ENCODE measurements around the gene SCN8A. TPM values are rescaled to one million over a fixed set of nuclear protein-coding genes. Genes with fewer than 3 reads are reported as not detected.
A peak's percentile ranks its signal among the peaks of the same experiment; 100 is the strongest.

SCN8A gene
- total and polyA plus RNA-seq, 8 donors: 0.26 to 3.3 (median 1.3) TPM

DNA sequence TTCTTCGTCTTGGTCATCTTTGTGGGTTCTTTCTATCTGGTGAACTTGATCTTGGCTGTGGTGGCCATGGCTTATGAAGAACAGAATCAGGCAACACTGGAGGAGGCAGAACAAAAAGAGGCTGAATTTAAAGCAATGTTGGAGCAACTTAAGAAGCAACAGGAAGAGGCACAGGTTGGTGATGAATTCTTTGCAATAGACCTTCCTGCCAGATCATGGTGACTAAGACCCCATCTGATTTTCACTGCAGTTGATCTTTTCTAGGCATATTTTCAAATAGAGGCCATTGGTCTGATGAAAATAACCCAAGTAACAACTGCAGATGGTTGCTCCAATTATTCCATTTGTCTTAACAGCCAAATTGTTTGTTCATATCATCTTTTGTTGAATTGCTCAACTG is 114.4 kb downstream of the SCN8A start:
- H3K9me3 ChIP-seq: no peaks in the 10 kb centered on the region
- TF ChIP-seq, protein P1, sequence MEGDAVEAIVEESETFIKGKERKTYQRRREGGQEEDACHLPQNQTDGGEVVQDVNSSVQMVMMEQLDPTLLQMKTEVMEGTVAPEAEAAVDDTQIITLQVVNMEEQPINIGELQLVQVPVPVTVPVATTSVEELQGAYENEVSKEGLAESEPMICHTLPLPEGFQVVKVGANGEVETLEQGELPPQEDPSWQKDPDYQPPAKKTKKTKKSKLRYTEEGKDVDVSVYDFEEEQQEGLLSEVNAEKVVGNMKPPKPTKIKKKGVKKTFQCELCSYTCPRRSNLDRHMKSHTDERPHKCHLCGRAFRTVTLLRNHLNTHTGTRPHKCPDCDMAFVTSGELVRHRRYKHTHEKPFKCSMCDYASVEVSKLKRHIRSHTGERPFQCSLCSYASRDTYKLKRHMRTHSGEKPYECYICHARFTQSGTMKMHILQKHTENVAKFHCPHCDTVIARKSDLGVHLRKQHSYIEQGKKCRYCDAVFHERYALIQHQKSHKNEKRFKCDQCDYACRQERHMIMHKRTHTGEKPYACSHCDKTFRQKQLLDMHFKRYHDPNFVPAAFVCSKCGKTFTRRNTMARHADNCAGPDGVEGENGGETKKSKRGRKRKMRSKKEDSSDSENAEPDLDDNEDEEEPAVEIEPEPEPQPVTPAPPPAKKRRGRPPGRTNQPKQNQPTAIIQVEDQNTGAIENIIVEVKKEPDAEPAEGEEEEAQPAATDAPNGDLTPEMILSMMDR (IDR thresholded peaks at IDR 0.05): no peak
- no peak for ATAC-seq
- no peak overlapping the region for H3K4me3 ChIP-seq
- no peak for DNase-seq
- H3K4me1 ChIP-seq: no peaks in the 10 kb centered on the region
- no peak overlapping the region for H3K27ac ChIP-seq
- no peaks in the 10 kb centered on the region for H3K27me3 ChIP-seq
- intact Hi-C loops (cut with DNase I): no loop called here
- no peaks in the 10 kb centered on the region for H3K36me3 ChIP-seq

DNA sequence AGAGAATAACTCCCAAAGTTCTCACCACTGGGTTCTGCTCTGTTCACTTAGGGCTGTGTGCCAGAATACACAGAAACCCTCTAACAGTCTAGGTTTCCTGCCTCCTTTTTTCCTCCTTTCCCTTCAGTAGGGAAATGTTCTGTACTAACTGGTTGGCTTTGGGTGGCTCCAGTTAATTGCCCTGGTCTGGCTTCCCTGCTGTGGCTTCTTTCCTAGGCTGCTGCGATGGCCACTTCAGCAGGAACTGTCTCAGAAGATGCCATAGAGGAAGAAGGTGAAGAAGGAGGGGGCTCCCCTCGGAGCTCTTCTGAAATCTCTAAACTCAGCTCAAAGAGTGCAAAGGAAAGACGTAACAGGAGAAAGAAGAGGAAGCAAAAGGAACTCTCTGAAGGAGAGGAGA is 115.2 kb downstream of the SCN8A start:
- intact Hi-C loops (cut with DNase I): no loop called here
- no peaks in the 10 kb centered on the region for H3K9me3 ChIP-seq
- no peaks in the 10 kb centered on the region for H3K27me3 ChIP-seq
- no peaks in the 10 kb centered on the region for H3K36me3 ChIP-seq
- ATAC-seq (no peak), DNase-seq (no peak)
- TF ChIP-seq, protein P1 (IDR thresholded peaks at IDR 0.05): no peak
- no peaks in the 10 kb centered on the region for H3K4me1 ChIP-seq
- no peak overlapping the region for H3K4me3 ChIP-seq
- no peak overlapping the region for H3K27ac ChIP-seq

DNA sequence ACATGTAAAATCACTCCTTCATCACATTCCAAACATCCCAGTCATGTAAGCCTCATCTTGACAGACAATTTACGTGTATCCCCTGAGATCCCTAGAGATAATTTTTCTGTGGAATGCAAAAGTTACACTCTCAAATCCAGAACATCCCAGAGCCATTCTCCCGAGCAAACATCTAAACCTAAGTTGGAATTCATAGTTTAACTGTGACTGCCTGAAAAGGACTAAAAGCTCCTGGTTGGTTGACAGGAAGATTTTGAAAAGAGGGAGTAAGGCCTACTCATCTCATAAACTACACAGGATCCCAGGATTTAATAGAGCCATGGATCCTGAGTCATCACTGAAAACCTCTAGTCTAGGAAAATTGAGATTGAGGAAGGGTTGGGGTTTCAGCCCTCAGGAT is 123.6 kb downstream of the SCN8A start:
- H3K27me3 ChIP-seq: no peaks in the 10 kb centered on the region
- intact Hi-C loops (cut with DNase I): no loop called here
- no peak overlapping the region for H3K4me3 ChIP-seq
- no peak for DNase-seq
- TF ChIP-seq, protein P1 (IDR thresholded peaks at IDR 0.05): no peak
- no peak for ATAC-seq
- H3K9me3 ChIP-seq: no peaks in the 10 kb centered on the region
- no peak overlapping the region for H3K27ac ChIP-seq
- no peaks in the 10 kb centered on the region for H3K36me3 ChIP-seq
- no peaks in the 10 kb centered on the region for H3K4me1 ChIP-seq

DNA sequence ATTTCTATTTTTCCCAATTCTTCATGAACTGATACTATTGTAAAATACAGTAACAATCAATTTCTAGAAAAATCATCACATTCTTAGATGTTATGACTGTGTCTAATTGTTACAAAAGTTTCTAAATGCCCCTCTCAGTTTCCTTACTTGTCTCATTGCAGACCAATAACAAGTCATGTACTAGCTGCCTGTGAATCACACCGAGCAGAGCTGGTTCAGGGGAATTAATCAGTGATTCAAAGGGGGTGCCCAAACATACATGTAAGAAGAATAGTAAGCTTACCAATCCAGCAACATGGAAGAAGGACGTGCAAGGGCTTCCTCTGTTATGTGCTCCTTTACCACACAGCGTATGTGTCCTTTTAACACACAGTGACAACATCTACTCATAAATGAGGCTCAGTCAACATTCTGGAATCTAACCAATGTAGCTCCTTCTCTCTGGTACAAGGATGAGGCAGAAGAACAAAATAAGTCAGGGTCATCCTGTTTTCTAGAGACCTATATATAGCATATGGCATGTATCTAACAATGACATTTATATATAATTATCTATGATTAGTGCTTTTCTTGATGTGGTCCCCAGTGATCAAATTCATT is 126.4 kb downstream of the SCN8A start:
- no peak for ATAC-seq
- Histone ChIP-seq H3K4me3 (no peak overlapping the region), H3K9me3 (no peaks in the 10 kb centered on the region), H3K27ac (no peak overlapping the region), H3K4me1 (peaks cover 0 to 6% of the 10 kb centered on the region in 2 donors), H3K36me3 (no peaks in the 10 kb centered on the region), H3K27me3 (peaks cover 13 to 21% of the 10 kb centered on the region in 2 donors)
- intact Hi-C loops (cut with DNase I): no loop called here
- TF ChIP-seq, protein P1 (IDR thresholded peaks at IDR 0.05): no peak
- no peak for DNase-seq

DNA sequence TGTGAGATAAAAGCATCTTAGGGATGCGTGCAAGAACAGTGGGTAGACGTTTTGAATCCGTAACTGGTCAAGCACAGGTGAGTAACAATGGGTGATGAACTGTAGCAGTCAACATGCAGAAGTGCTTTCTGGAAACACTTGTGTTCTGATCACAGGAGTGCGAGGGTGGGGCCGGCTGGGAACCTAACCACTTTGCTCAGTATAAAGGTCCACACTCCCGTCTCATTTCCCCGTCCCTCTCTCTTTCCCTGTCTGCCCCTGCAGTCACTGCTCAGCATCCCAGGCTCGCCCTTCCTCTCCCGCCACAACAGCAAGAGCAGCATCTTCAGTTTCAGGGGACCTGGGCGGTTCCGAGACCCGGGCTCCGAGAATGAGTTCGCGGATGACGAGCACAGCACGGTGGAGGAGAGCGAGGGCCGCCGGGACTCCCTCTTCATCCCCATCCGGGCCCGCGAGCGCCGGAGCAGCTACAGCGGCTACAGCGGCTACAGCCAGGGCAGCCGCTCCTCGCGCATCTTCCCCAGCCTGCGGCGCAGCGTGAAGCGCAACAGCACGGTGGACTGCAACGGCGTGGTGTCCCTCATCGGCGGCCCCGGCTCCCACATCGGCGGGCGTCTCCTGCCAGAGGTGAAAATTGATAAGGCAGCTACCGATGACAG is 130.4 kb downstream of the SCN8A start:
- peak; percentile 16 to 86 (median 30) for DNase-seq
- peak; percentile 90 for ATAC-seq
- Histone ChIP-seq H3K4me1 (peaks cover 0 to 6% of the 10 kb centered on the region in 2 donors), H3K36me3 (no peaks in the 10 kb centered on the region), H3K4me3 (no peak overlapping the region), H3K9me3 (no peaks in the 10 kb centered on the region), H3K27me3 (peaks cover 23 to 31% of the 10 kb centered on the region in 2 donors), H3K27ac (no peak overlapping the region)
- TF ChIP-seq, protein P1 (IDR thresholded peaks at IDR 0.05): no peak
- intact Hi-C loops (cut with DNase I): no loop called here
